ENCODE results near the gene PTPDC1. TPM values are rescaled to one million over a fixed set of nuclear protein-coding genes. Genes with fewer than 3 reads are reported as not detected.
"Not testable (repeated sequence)": the region's sequence is repeated elsewhere in the genome, so short reads cannot be mapped to it uniquely, and the experiment has no call there.

The PTPDC1 gene
- total RNA-seq, 1 donor, result 3.9 TPM

GRCh38 chr9:94081864-94082463 lies 2.3 kb upstream of the PTPDC1 start:
- no peaks in the 10 kb centered on the region for H3K27me3 ChIP-seq (ENCODE audit: insufficient read depth, low read length)
- no peaks in the 10 kb centered on the region for H3K4me1 ChIP-seq (ENCODE audit: insufficient read depth, low read length)
- no peak overlapping the region for H3K4me3 ChIP-seq (ENCODE audit: low read length)
- no peaks in the 10 kb centered on the region for H3K9me3 ChIP-seq (ENCODE audit: low read depth, low read length)

- no peaks in the 10 kb centered on the region for H3K4me1 ChIP-seq (ENCODE audit: insufficient read depth, low read length)
- no peak overlapping the region for H3K4me3 ChIP-seq (ENCODE audit: low read length)
- no peaks in the 10 kb centered on the region for H3K9me3 ChIP-seq (ENCODE audit: low read depth, low read length)
- no peaks in the 10 kb centered on the region for H3K27me3 ChIP-seq (ENCODE audit: insufficient read depth, low read length)
Measured at GRCh38 chr9:94082553-94082952, 1.7 kb upstream of the PTPDC1 start.

DNA sequence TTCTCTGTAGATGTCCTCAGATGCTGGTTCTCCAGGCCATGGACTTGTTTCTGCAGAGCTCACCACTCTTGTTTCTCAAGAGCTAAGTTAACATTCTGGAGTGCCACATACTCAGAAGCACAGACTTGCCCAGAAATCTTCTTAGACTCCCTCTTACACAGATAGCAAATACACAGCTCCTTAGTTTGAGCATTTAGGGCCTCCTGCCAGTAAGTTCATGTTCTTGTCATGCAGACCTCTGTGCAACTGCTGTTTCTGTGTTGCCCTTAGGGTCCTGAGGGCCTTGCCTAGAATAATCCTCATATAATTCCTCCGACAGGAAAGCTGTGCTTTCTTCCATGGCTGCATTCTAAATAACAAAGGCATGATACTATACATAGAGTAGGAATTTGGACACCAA lies 1.3 kb upstream of the PTPDC1 start:
- Histone ChIP-seq H3K4me3 (ENCODE audit: low read length) (no peak overlapping the region), H3K9me3 (ENCODE audit: low read depth, low read length) (no peaks in the 10 kb centered on the region), H3K27me3 (ENCODE audit: insufficient read depth, low read length) (no peaks in the 10 kb centered on the region), H3K4me1 (ENCODE audit: insufficient read depth, low read length) (no peaks in the 10 kb centered on the region)

DNA sequence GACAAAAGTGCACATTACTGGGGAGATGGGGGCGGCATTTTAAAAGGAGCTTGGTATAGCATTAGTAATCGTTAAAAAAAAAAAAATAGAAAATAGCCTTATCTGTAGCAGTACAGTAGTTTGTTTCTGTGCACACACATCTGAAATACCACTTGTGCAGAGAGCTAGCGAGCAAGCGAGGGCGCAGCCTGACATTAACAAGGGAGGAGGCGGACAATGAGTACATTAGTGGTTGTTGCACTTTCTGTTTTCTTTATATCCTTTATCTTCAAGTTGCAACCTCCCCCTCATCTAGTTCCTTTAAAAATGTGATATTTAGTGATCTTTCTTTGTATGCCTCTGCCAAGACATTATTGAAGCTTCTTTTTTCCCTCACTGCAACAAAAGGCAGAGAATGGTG lies 880 bp upstream of the PTPDC1 start:
- Histone ChIP-seq H3K9me3 (ENCODE audit: low read depth, low read length) (no peaks in the 10 kb centered on the region), H3K4me3 (ENCODE audit: low read length) (no peak overlapping the region), H3K27me3 (ENCODE audit: insufficient read depth, low read length) (no peaks in the 10 kb centered on the region), H3K4me1 (ENCODE audit: insufficient read depth, low read length) (no peaks in the 10 kb centered on the region)

DNA sequence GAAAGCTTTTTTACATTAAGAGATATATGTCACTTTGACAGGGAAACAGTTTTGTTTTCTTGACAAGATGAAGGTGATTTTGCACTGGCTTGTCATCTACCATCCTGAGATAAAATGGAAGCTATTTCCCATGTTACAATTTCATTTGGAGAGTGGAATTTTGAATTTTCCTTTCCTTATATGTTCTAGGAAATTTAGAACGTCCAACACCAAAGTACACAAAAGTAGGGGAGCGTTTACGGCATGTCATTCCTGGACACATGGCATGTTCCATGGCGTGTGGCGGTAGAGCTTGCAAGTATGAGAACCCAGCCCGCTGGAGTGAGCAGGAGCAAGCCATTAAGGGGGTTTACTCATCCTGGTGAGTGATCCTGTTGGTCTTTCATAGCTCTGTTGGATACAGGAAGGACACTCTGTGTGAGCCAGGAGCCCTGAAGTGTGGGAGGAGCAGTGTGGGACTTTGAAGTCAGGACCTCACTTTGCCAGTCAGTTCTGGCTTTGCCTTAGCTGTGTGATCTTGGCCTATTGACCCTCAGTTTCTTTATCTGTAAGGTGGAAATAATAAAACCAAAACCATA lies 887 bp downstream of the PTPDC1 start:
- Histone ChIP-seq H3K9me3 (ENCODE audit: low read depth, low read length) (no peaks in the 10 kb centered on the region), H3K4me1 (ENCODE audit: insufficient read depth, low read length) (no peaks in the 10 kb centered on the region), H3K4me3 (ENCODE audit: low read length) (no peak overlapping the region), H3K27me3 (ENCODE audit: insufficient read depth, low read length) (no peaks in the 10 kb centered on the region)

GRCh38 chr9:94086486-94087345 lies 2.5 kb downstream of the PTPDC1 start:
- Histone ChIP-seq H3K9me3 (ENCODE audit: low read depth, low read length) (no peaks in the 10 kb centered on the region), H3K27me3 (ENCODE audit: insufficient read depth, low read length) (no peaks in the 10 kb centered on the region), H3K4me1 (ENCODE audit: insufficient read depth, low read length) (no peaks in the 10 kb centered on the region), H3K4me3 (ENCODE audit: low read length) (no peak overlapping the region)

GRCh38 chr9:94094219-94095145 lies 10.2 kb downstream of the PTPDC1 start:
- not testable (repeated sequence) for H3K27me3 ChIP-seq (ENCODE audit: insufficient read depth, low read length); H3K4me1 ChIP-seq (ENCODE audit: insufficient read depth, low read length); H3K9me3 ChIP-seq (ENCODE audit: low read depth, low read length); H3K4me3 ChIP-seq (ENCODE audit: low read length)

GRCh38 chr9:94096819-94097577 lies 12.7 kb downstream of the PTPDC1 start:
- no peak overlapping the region for H3K4me3 ChIP-seq (ENCODE audit: low read length)
- H3K9me3 ChIP-seq (ENCODE audit: low read depth, low read length), result no peaks in the 10 kb centered on the region
- H3K27me3 ChIP-seq (ENCODE audit: insufficient read depth, low read length), result no peaks in the 10 kb centered on the region
- H3K4me1 ChIP-seq (ENCODE audit: insufficient read depth, low read length), result no peaks in the 10 kb centered on the region

DNA sequence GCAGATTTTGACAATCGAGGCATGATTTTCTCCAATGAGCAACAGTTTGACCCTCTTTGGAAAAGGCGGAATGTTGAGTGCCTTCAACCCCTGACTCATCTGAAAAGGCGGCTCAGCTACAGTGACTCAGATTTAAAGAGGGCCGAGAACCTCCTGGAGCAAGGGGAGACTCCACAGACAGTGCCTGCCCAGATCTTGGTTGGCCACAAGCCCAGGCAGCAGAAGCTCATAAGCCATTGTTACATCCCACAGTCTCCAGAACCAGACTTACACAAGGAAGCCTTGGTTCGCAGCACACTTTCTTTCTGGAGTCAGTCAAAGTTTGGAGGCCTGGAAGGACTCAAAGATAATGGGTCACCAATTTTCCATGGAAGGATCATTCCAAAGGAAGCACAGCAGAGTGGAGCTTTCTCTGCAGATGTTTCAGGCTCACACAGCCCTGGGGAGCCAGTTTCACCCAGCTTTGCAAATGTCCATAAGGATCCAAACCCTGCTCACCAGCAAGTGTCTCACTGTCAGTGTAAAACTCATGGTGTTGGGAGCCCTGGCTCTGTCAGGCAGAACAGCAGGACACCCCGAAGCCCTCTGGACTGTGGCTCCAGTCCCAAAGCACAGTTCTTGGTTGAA lies 13.6 kb downstream of the PTPDC1 start:
- no peaks in the 10 kb centered on the region for H3K27me3 ChIP-seq (ENCODE audit: insufficient read depth, low read length)
- H3K4me1 ChIP-seq (ENCODE audit: insufficient read depth, low read length), result no peaks in the 10 kb centered on the region
- no peaks in the 10 kb centered on the region for H3K9me3 ChIP-seq (ENCODE audit: low read depth, low read length)
- H3K4me3 ChIP-seq (ENCODE audit: low read length), result no peak overlapping the region

DNA sequence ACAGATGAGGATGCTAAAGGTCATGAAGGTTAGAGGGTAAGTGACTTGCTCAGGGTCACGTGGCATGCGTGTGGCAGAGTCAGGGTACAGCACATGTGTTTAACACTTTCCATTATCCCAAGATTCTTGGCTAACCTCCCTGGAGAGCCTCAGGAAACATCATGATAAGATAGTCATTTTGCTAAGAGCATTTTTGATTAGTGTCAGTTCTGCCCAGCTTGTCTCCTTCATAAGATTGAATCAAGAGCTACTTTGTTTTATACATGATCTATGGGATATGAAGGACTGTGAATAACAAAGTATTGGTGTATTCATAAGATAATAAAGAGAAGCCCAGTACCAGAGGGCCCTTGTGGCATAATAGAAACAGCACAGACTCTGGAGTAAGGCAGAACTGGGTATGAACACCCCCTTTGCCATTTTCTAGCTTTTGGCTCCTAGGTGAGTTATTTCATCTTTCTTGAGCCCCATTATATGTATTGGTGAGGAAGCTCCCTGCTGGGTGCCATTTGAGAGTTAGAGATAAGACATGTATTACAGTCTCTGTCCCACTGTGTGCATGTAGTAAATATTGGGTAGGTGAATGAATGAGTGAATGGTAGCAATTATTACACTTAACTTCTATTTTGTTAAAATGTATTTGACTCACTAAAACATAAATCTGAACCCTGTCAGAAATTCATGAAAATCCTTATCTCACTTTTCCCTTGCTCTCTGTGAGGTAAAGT lies 16.1 kb downstream of the PTPDC1 start:
- Histone ChIP-seq H3K4me1 (ENCODE audit: insufficient read depth, low read length) (no peaks in the 10 kb centered on the region), H3K27me3 (ENCODE audit: insufficient read depth, low read length) (no peaks in the 10 kb centered on the region), H3K4me3 (ENCODE audit: low read length) (no peak overlapping the region), H3K9me3 (ENCODE audit: low read depth, low read length) (no peaks in the 10 kb centered on the region)

GRCh38 chr9:94101162-94101853 lies 17.0 kb downstream of the PTPDC1 start:
- Histone ChIP-seq H3K9me3 (ENCODE audit: low read depth, low read length) (no peaks in the 10 kb centered on the region), H3K27me3 (ENCODE audit: insufficient read depth, low read length) (no peaks in the 10 kb centered on the region), H3K4me1 (ENCODE audit: insufficient read depth, low read length) (no peaks in the 10 kb centered on the region), H3K4me3 (ENCODE audit: low read length) (no peak overlapping the region)

DNA sequence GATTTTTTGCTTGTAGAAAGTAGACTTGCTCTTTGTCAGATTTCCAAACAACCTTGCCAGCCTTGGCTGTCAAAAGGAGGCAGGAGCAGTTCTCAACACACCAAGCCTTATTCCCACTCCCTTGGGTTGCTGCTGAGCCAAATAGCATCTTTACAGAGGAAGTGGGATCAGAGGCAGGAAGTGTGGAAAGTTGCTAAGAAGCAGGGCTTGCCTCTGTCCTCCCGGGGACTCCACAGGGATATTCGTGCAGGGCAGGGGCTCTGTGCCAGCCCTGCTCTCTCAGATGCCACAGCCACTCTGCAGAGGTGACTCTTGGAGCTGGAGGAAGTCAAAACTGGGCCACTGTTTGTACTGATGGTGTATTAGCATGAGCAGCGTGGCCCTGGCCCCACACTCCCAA lies 24.3 kb downstream of the PTPDC1 start:
- Histone ChIP-seq H3K4me3 (ENCODE audit: low read length) (no peak overlapping the region), H3K27me3 (ENCODE audit: insufficient read depth, low read length) (no peaks in the 10 kb centered on the region), H3K4me1 (ENCODE audit: insufficient read depth, low read length) (no peaks in the 10 kb centered on the region), H3K9me3 (ENCODE audit: low read depth, low read length) (no peaks in the 10 kb centered on the region)

- no peaks in the 10 kb centered on the region for H3K4me1 ChIP-seq (ENCODE audit: insufficient read depth, low read length)
- no peaks in the 10 kb centered on the region for H3K9me3 ChIP-seq (ENCODE audit: low read depth, low read length)
- no peaks in the 10 kb centered on the region for H3K27me3 ChIP-seq (ENCODE audit: insufficient read depth, low read length)
- H3K4me3 ChIP-seq (ENCODE audit: low read length), result no peak overlapping the region
Measured at GRCh38 chr9:94110821-94111252, 26.6 kb downstream of the PTPDC1 start.
